SK-MEL-5 (cell line): Measurements from ENCODE around the gene ALKBH7. TPM values are rescaled to one million over a fixed set of nuclear protein-coding genes. Genes with fewer than 3 reads are reported as not detected.

ENCODE experiments used
- DNase-seq: peaks from one replicate; pipeline ENCODE4 v3.0.0-alpha.2; 2016; ENCODE audit warnings: low read depth, low spot score
- in situ Hi-C: cut with HindIII; loops from 2 replicates; pipeline ENCODE4 v1.10.0; 2016; ENCODE audit warnings: low sequenced_read_pairs, high pct_unique_total_duplicates, low pct_unique_long_range_greater_than_20kb
- small RNA-seq, 2 experiments: library from RNA; depleted of rRNA; stranded (forward); fragments of <200 nt; gene quantifications; one replicate each; pipeline ENCODE3, GENCODE V24; 2014
- total RNA-seq: library from RNA; depleted of rRNA; stranded (reverse); fragments of >200 nt; shearing (Covaris generic); gene quantifications from 2 replicates; pipeline ENCODE4 v1.2.3, GENCODE V29; 2014; rRNA removed

ALKBH7 gene
- total RNA-seq, 1 experiment from 2014 or later, result 28.3 TPM

- in situ Hi-C loops, result no loop called here
- no peak for DNase-seq
Observed at GRCh38 chr19:6415591-6416190, 43.1 kb downstream of the ALKBH7 start.

DNA sequence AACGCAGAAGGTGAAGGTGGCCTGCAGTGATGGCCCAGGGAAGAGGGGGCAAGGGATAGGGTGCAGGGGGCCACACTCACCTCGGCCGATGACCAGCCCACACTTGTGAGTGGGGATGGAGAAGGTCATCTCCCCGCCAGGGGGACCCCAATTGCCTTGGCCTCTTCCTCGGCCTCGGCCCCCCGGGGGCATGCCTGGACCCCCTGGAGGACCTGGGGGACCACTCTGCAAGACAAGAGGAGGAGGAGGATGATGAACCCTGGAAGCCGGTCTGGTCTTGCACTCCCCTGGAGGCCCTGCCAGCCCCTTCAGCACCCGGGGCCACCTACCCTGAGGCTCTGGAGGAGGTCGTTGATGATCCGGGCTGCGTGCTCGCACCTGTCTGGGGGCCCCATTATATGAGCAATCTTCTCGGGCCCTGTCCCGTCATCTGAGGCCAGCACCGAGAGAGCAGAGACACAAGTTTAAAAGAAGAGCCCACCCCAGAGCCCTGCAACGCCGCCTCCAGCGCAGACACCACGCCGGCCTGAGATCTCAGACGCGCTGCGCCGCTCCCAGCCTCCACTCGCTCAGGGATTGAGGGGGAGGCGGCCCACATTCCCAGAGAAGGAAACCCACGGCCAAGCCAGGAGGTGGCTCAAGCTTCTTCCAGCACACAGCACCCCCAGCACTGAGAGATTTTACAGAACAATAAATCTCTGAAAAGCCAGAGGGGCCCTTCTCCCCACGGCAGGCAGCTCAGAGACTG is 44.2 kb downstream of the ALKBH7 start:
- in situ Hi-C loops, result no loop called here
- DNase-seq, result no peak

- in situ Hi-C loops, result no loop called here
- peak; percentile 45 for DNase-seq
Observed at GRCh38 chr19:6417713-6418561, 45.3 kb downstream of the ALKBH7 start.

- in situ Hi-C loops, result no loop called here
- no peak for DNase-seq
Observed at GRCh38 chr19:6418562-6418932, 46.0 kb downstream of the ALKBH7 start.

- in situ Hi-C loops, result no loop called here
Observed at GRCh38 chr19:6421075-6422014, 48.8 kb downstream of the ALKBH7 start.

GRCh38 chr19:6423499-6424194 is 51.1 kb downstream of the ALKBH7 start:
- peak; percentile 62 for DNase-seq
- in situ Hi-C loops, result no loop called here

More at GRCh38 chr19:6421075-6422014, 48.8 kb downstream of the ALKBH7 start:
- DNase-seq, result no peak

DNA sequence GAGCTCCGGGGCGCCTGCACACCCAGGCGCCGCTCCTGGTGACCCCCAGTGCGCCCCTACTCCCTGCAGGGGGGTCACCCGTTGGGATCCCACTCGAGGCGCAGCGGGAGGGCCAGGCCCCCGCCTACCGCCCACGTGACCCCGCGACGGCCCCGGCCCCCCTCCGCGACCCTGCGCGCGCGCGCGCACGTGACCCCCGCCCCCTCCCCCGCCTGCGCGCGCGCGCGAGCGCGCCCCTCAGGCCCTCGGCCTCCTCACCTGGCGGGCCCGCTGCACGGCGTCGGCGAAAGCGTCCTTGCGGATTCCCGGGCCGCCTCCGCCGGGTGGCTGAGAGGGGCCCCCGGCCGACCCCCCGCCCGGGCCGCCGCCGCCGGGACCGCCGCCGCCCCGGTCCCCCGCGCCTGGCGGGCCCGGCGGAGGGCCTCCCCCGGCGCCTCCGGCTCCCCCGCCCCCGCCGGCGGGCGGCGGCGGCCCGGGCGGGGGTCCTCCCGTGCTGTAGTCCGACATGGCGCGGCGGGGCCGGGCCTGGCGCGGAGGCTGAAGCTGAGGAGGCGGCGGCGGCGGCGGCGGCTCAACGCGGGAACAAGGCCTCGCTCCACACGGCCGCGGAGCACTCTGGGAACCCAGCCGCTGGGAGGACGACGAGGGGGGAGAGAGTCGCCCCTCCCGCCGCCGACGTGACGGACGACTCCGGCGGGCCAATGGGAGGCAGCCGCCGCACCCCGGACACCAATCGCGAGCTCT is 51.8 kb downstream of the ALKBH7 start, which contains the start of gene KHSRP:
Gene KHSRP, minus strand, starts transcription at position 617 of the 744 bp plus-strand sequence. Its CDS starts 110 bp downstream, at position 507.
- DNase-seq, result no peak
- in situ Hi-C loops, result no loop called here

Small RNAs within 50 kb of the gene (small RNA-seq; reads per million reads assigned to genes)
- 0 reads per million in 2 experiments for gene MIR6790
- gene MIR6885, result 0 reads per million in 2 experiments

Other genes with a start within 250 kb of the ALKBH7 start
- gene ACSBG2, start 237.1 kb upstream of the ALKBH7 start, total RNA-seq, result not detected in 2 replicates
- 5.8 and 6.4 TPM in 2 replicates for gene MLLT1, start 92.8 kb upstream of the ALKBH7 start, total RNA-seq
- not detected in 2 replicates for gene ACER1, start 39.2 kb upstream of the ALKBH7 start, total RNA-seq
- 65.0 and 74.3 TPM in 2 replicates for gene CLPP, start 11.3 kb upstream of the ALKBH7 start, total RNA-seq
- gene PSPN, start 3.1 kb downstream of the ALKBH7 start, total RNA-seq, result 0.74 and 0.98 TPM in 2 replicates
- 37.3 and 39.8 TPM in 2 replicates for gene GTF2F1, start 20.4 kb downstream of the ALKBH7 start, total RNA-seq
- 73.9 and 80.0 TPM in 2 replicates for gene KHSRP, start 52.0 kb downstream of the ALKBH7 start, total RNA-seq
- gene SLC25A41, start 61.0 kb downstream of the ALKBH7 start, total RNA-seq, result 0.13 TPM in 1 of 2 replicates, not detected in the other
- 48.3 and 49.6 TPM in 2 replicates for gene SLC25A23, start 87.0 kb downstream of the ALKBH7 start, total RNA-seq
- 0.24 and 0.58 TPM in 2 replicates for gene CRB3, start 91.5 kb downstream of the ALKBH7 start, total RNA-seq
- gene DENND1C, start 109.0 kb downstream of the ALKBH7 start, total RNA-seq, result not detected in 2 replicates
- 19.8 and 24.0 TPM in 2 replicates for gene TUBB4A, start 129.5 kb downstream of the ALKBH7 start, total RNA-seq
- gene TNFSF9, start 158.2 kb downstream of the ALKBH7 start, total RNA-seq, result 10.9 and 13.7 TPM in 2 replicates
- not detected in 2 replicates for gene CD70, start 218.4 kb downstream of the ALKBH7 start, total RNA-seq